Inflammatory macrophage treated with lipopolysaccharide for 1 hour (primary cell): ENCODE results near the gene TRMT13.
"Not testable (repeated sequence)": the region's sequence is repeated elsewhere in the genome, so short reads cannot be mapped to it uniquely, and the experiment has no call there.

Experiments
- DNase-seq, 2 donors: peaks; one replicate each; pipeline ENCODE4 v3.0.0-alpha.2; 2020 to 2022

Gene TRMT13

DNA sequence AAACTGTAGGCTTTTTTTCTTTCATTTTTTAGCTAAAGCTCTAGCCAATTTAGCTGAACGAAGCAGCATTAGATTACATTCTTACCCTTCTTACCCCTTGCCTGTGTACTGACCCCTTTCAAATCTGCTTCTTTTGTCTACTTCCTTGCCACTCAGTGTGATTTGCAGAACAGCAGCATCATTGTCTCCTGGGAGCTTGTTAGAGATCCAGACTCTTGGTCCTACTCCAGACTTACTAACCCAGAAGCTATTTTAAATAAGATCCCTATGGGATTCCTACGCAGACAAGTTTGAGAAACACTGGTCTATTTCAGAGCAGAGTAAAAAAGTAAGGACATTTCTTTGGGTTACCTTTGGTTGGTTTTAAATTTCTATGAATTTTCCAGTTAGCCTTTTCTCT is 31.3 kb downstream of the TRMT13 start:
- DNase-seq, result no peak

DNA sequence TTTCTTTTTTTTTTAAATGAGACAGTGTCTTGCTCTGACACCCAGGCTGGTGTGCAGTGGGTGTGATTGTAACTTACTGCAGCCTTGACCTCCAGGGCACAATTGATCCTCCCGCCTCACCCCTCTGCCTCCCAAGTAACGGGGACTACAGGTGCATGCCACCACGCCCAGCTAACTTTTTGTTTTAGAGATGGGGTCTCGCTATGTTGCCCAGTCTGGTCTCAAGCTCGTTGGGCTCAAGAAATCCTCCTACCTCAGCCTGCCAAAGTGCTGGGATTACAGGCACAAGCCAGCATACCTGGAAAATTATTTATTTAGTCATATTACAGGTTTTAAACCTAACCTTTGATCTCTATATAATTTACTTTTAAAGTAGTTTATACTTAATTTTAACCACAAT is 31.7 kb downstream of the TRMT13 start:
- DNase-seq, result no peak

DNA sequence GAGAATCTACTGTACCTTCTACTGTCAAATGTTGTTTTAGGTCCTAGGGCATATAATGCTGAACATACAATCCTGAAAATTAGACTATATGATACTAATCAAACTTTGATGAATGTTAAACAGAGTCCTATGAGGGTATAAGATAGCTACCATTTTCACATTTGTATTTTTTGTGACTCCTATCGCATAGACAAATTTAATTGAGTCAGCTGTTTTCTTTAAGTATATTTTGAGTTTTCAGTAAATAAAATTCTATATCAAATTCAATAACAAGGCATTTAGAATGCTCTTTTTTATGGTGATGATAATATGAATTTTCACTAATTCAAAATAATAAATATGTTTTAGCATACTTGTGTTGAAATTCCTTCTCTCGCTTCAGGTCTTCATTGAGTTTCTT is 35.1 kb downstream of the TRMT13 start:
- DNase-seq, result no peak

DNA sequence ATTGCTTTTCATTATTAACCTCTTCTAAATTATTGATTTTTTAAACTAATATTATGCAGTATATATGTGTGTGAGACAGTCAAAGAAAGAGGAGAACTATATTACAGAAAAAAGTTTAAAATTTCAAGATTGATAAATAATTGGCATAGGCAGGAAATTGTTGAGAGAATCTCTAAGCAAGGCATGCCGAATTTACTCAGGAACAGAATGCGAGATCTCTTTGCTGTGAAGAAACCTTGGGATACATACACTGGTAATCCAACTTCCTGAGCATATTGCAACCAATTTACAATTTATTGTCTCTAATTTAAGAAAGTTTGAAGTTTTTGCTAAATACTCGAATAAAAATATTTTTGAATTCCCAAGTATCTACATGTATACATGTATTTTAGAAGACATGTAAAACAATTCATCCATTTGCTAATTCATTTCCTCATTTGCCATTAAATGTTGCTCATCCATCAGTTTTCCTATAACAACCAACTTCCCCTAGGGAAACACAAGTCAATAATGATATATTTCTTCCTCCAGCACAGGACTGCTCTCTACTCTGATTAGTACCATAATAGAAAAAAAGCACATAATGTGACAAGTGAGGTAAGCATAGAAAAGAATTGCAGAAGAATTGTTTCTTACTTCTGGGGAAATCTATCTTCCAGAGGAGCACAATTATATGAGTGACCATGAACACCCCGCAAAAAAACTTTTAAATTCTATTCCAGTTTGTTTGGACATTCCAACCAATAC is 44.5 kb downstream of the TRMT13 start:
- DNase-seq, result no peak

DNA sequence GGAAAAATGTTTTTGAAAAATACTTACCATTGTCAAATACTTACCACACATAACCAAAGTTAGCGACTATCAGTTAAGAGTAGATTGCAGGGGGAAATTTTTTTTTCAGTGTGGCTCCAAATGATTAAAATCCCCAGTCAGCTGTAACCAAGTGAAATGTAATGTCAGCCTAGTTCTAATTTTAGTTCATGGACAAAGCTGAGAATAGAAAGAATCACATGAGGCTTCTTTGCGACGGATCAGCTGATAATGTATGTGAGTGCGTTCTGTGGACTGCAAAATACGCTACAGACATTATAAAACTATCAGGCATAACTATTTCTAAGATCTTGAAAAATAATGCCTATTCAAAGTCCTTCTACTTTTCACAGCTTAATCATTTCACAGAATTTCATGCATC is 45.1 kb downstream of the TRMT13 start, which contains the start of gene LRRC39:
Gene LRRC39, minus strand, starts transcription at position 166 of the 400 bp plus-strand sequence. CDS start 9,740 bp downstream, outside the sequence.
- no peak for DNase-seq

DNA sequence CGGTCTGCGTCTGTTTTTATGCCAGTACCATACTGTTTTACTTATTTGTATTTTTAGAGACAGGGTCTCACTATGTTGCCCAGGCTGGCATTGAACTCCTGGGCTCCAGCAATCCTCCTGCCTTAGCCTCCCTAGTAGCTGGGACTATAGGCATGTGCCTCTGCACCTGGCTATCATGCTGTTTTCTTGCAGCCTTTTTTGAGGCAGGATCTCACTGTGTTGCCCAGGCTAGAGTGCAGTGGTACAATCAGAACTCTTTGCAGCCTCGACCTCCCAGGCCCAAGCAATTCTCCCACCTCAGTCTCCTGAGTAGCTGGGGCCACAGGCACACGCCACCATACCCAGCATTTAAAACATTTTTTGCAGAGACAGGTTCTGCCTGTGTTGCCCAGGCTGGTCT is 50.4 kb downstream of the TRMT13 start:
- DNase-seq, result no peak

DNA sequence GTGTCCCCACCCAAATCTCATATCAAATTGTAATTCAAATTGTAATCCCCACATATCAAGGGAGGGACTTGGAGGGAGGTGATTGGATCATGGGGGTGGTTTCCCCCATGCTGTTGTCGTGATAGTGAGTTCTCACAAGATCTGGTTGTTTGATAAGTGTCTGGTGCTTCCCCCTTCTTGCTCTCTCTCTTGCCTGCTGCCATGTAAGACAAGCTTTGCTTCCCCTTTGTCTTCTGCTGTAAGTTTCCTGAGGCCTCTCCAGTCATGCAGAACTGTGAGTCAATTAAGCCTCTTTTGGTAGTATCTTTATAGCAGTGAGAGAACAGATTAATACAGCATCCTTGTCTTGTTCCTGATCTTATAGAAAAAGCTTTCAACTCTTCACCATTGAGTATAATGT is 51.6 kb downstream of the TRMT13 start:
- DNase-seq, result peak in 1 of 2 donors; percentile 1

DNA sequence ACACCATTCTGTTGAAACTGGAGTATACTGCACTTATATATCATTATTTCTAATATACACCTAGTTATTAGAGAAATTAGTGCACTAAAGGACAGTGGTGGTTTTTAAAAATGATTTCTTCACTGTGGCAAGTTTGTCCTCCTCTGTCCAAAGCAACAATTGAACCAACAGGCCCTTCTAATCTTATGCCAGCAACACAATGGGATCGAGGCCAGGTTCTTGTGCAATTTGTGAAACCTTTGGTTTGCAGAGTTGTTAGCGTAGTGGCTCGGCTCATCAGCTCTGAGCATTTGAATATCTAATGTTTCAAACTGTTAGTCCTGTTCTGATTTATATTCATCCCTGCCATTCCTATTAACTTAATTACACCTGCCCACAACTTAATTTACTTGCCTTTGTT is 54.9 kb downstream of the TRMT13 start:
- no peak for DNase-seq

DNA sequence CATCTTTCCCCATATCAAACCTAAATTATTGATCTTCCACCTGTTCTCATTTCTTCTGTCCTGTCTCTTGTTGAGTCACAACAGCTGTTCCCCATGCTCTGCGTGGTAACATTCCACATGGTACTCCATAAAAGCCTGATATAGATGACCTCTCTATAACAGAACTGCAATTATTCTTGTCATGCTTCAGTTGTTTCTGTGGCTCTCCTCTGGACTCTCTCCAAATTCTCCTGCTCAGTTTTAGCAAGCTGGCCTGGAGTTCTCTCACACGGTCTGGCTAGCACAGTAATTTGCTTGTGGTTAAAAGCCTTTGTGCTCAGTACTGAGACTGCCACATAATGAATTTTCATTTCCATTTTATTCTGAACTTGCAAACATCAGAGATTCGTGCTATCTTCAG is 55.7 kb downstream of the TRMT13 start:
- no peak for DNase-seq

DNA sequence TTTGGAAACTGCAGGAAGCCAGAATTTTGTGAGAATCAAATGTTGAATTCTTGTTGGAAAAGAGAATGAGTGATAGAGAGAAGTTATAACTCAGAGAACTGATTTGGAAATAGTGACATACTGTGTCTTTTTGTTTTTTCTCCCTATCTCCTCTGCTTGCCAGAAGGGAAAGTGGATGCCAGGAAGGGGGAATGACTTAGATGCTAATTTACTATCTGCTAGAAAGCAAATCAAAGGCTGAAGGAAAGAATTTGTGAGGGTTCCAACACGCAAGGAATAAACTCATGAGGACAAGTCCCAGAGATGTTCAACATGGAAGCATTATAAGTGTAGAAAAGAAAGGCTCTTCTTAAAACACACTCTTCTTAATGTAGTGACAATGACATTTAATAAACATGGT is 65.6 kb downstream of the TRMT13 start:
- no peak for DNase-seq

DNA sequence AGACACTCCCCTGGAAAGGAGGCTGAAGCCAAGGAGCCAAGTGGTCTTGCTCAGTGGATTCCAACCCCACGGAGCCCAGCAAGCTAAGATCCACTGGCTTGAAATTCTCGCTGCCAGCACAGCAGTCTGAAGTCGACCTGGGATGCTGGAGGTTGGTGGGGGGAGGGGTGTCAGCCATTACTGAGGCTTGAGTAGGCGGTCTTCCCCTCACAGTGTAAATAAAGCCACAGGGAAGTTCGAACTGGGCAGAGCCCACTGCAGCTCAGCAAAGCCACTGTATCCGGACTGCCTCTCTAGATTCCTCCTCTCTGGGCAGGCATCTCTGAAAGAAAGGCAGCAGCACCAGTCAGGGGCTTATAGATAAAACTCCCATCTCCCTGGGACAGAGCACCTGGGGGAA is 67.1 kb downstream of the TRMT13 start:
- DNase-seq, result not testable (repeated sequence)
